H9 (cell line): ENCODE results near the gene ZNRF3. TPM values are rescaled to one million over a fixed set of nuclear protein-coding genes. Genes with fewer than 3 reads are reported as not detected.
A peak's percentile ranks its signal among the peaks of the same experiment; 100 is the strongest.

ENCODE experiments used
- DNase-seq: peaks from one replicate; pipeline ENCODE4 v3.0.0-alpha.2; 2017
- H2AFZ ChIP-seq: one replicate; pipeline ENCODE4 v1.6.1; 2013; ENCODE audit warnings: mild to moderate bottlenecking, low read length, control low read depth, moderate library complexity
- H2AK5ac ChIP-seq: 2 replicates; pipeline ENCODE4 v1.6.1; 2013; ENCODE audit warnings: low read length, control low read depth, mixed read lengths; ENCODE audit not compliant: insufficient read length
- H2BK120ac ChIP-seq: one replicate; pipeline ENCODE4 v1.6.1; 2013; ENCODE audit warnings: low read depth, mild to moderate bottlenecking, low read length, control low read depth, inconsistent platforms; ENCODE audit not compliant: poor library complexity, severe bottlenecking
- H2BK12ac ChIP-seq: 2 replicates; pipeline ENCODE4 v1.6.1; 2013; ENCODE audit warnings: low read length, control low read depth, mixed read lengths, low read depth; ENCODE audit not compliant: insufficient read length
- H2BK15ac ChIP-seq: 2 replicates; pipeline ENCODE4 v1.6.1; 2013; ENCODE audit warnings: low read depth, low read length, control low read depth
- H2BK20ac ChIP-seq: one replicate; pipeline ENCODE4 v1.6.1; 2013; ENCODE audit warnings: low read depth, mild to moderate bottlenecking, low read length, control low read depth, inconsistent platforms; ENCODE audit not compliant: poor library complexity, severe bottlenecking
- H2BK5ac ChIP-seq: 2 replicates; pipeline ENCODE4 v1.6.1; 2013; ENCODE audit warnings: low read length, control low read depth, mixed read lengths; ENCODE audit not compliant: insufficient read length
- H3K14ac ChIP-seq: 2 replicates; pipeline ENCODE4 v1.6.1; 2013; ENCODE audit warnings: low read length, control low read depth; ENCODE audit not compliant: insufficient read depth
- H3K18ac ChIP-seq: 2 replicates; pipeline ENCODE4 v1.6.1; 2013; ENCODE audit warnings: low read depth, mild to moderate bottlenecking, mixed read lengths, low read length, control low read depth; ENCODE audit not compliant: insufficient read length
- H3K23ac ChIP-seq: 2 replicates; pipeline ENCODE4 v1.6.1; 2013; ENCODE audit warnings: low read length, control low read depth, mixed read lengths, low read depth; ENCODE audit not compliant: insufficient read length
- H3K23me2 ChIP-seq: 2 replicates; pipeline ENCODE4 v1.6.1; 2013; ENCODE audit warnings: low read depth, mild to moderate bottlenecking, mixed read lengths, low read length, control low read depth; ENCODE audit not compliant: insufficient read length, poor library complexity, severe bottlenecking
- H3K27ac ChIP-seq: 2 replicates; pipeline ENCODE4 v1.5.1; 2013; ENCODE audit warnings: low read length, control low read depth, mixed read lengths, low read depth; ENCODE audit not compliant: insufficient read length
- H3K27me3 ChIP-seq: 2 replicates; pipeline ENCODE4 v1.6.1; 2013; ENCODE audit warnings: low read length, control low read depth, inconsistent platforms; ENCODE audit not compliant: insufficient read depth
- H3K4ac ChIP-seq: 2 replicates; pipeline ENCODE4 v1.6.1; 2013; ENCODE audit warnings: low read depth, mild to moderate bottlenecking, control low read depth, inconsistent platforms, low read length, moderate library complexity
- H3K4me1 ChIP-seq: 2 replicates; pipeline ENCODE4 v1.6.1; 2013; ENCODE audit warnings: low read length, control low read depth, inconsistent platforms; ENCODE audit not compliant: insufficient read depth
- H3K4me2 ChIP-seq: 2 replicates; pipeline ENCODE4 v1.6.1; 2013; ENCODE audit warnings: low read length, control low read depth, mixed read lengths; ENCODE audit not compliant: insufficient read length, insufficient read depth
- H3K56ac ChIP-seq: 2 replicates; pipeline ENCODE4 v1.6.1; 2013; ENCODE audit warnings: low read depth, mild to moderate bottlenecking, mixed read lengths, low read length, control low read depth; ENCODE audit not compliant: insufficient read length
- H3K79me1 ChIP-seq: 2 replicates; pipeline ENCODE4 v1.6.1; 2013; ENCODE audit warnings: low read depth, mild to moderate bottlenecking, moderate library complexity, low read length, control low read depth, inconsistent platforms; ENCODE audit not compliant: insufficient read depth, poor library complexity, severe bottlenecking
- H3K79me2 ChIP-seq: 2 replicates; pipeline ENCODE4 v1.6.1; 2013; ENCODE audit warnings: low read length, control low read depth, inconsistent platforms; ENCODE audit not compliant: insufficient read depth
- H3K9ac ChIP-seq: 2 replicates; pipeline ENCODE4 v1.6.1; 2013; ENCODE audit warnings: low read length, control low read depth, mixed read lengths; ENCODE audit not compliant: insufficient read length; ENCODE audit errors: extremely low read depth
- H3K9me3 ChIP-seq: one replicate; pipeline ENCODE4 v1.6.1; 2013; ENCODE audit warnings: low read depth, low read length, inconsistent platforms; ENCODE audit not compliant: control insufficient read depth
- H3T11ph ChIP-seq: one replicate; pipeline ENCODE4 v1.6.1; 2013; ENCODE audit warnings: mild to moderate bottlenecking, low read length, control low read depth, inconsistent platforms
- H4K20me1 ChIP-seq: one replicate; pipeline ENCODE4 v1.6.1; 2013; ENCODE audit not compliant: control insufficient read depth, insufficient read length, insufficient read depth
- H4K5ac ChIP-seq: 2 replicates; pipeline ENCODE4 v1.6.1; 2013; ENCODE audit warnings: low read depth, mild to moderate bottlenecking, mixed read lengths, low read length, control low read depth; ENCODE audit not compliant: insufficient read length
- H4K8ac ChIP-seq: replicated peaks from 2 replicates; pipeline ENCODE4 v1.6.1; 2013; ENCODE audit warnings: low read length, control low read depth, mixed read lengths, low read depth; ENCODE audit not compliant: insufficient read length
- H4K91ac ChIP-seq: 2 replicates; pipeline ENCODE4 v1.6.1; 2013; ENCODE audit warnings: low read depth, mild to moderate bottlenecking, moderate library complexity, mixed read lengths, low read length, control low read depth; ENCODE audit not compliant: insufficient read length
- H3K27ac Mint-ChIP-seq, 3 experiments: 2 replicates in 2 of 3; 3 replicates in 1 of 3; pipeline ENCODE4 v1.8.0; 2020 to 2021; ENCODE audit warnings: mixed read lengths in 3 of 3, mild to moderate bottlenecking in 1 of 3, moderate library complexity in 1 of 3
- H3K27me3 Mint-ChIP-seq: 2 replicates; pipeline ENCODE4 v1.8.0; 2021; ENCODE audit warnings: low read depth, mild to moderate bottlenecking, moderate library complexity, mixed read lengths
- H3K36me3 Mint-ChIP-seq, 3 experiments: 2 replicates in 2 of 3; 3 replicates in 1 of 3; pipeline ENCODE4 v1.8.0; 2020 to 2021; ENCODE audit warnings: low read depth in 3 of 3, mixed read lengths in 3 of 3; ENCODE audit not compliant: insufficient read depth in 1 of 3
- H3K4me1 Mint-ChIP-seq, 2 experiments: 2 replicates each; pipeline ENCODE4 v1.8.0; 2020; ENCODE audit warnings: mixed read lengths in 2 of 2
- H3K4me3 Mint-ChIP-seq, 2 experiments: 2 replicates in 1 of 2; 3 replicates in 1 of 2; pipeline ENCODE4 v1.8.0; 2020 to 2021; ENCODE audit warnings: mild to moderate bottlenecking in 2 of 2, mixed read lengths in 2 of 2, moderate library complexity in 1 of 2
- H3K9me3 Mint-ChIP-seq, 2 experiments: 2 replicates in 1 of 2; 3 replicates in 1 of 2; pipeline ENCODE4 v1.8.0; 2020; ENCODE audit warnings: mild to moderate bottlenecking in 2 of 2, mixed read lengths in 2 of 2, moderate library complexity in 1 of 2
- WGBS: extraction: QIAGEN DNeasy Blood & Tissue Kit; methylation state at CpG from one replicate; pipeline ENCODE4 v1.1.7; 2013; ENCODE audit warnings: missing lambda C conversion rate, low lambda C conversion rate, mixed read lengths; ENCODE audit not compliant: insufficient read length; ENCODE audit errors: extremely low coverage; 5-methylcytosine and 5-hydroxymethylcytosine counted together
- total RNA-seq: library from RNA; stranded (reverse); gene quantifications from 2 replicates; pipeline ENCODE4 v1.2.1, GENCODE V29; 2021
- TF ChIP-seq, protein P1 (sequence below): fragments of 200-600 bp; sonication (generic); conservative IDR thresholded peaks from 3 replicates; pipeline ENCODE4 v1.8.0; 2021; ENCODE audit warnings: antibody characterized with exemption, mild to moderate bottlenecking

The ZNRF3 gene
- total RNA-seq, 1 experiment from 2014 or later = 20.6 TPM

DNA sequence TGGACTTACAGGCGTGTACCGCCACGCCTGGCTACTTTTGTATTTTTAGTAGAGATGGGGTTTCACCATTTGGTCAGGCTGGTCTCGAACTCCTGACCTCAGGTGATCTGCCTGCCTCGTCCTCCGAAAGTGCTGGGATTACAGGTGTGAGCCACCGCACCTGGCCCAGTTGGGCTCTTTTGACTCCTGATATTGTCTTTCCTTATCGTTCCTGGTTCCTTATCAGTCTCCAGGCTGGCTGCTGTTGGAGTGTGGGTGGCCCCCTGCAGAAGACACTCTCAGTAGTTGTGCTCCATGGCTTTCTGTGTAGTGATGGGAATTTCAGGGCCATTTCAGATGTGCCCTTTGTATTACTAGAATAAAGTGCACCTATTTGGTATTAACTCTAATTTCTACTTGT, 123.0 kb downstream of the ZNRF3 start:
- Histone ChIP-seq H2AK5ac (no peak overlapping the region), H2BK120ac (no peak overlapping the region), H3T11ph (no peak overlapping the region), H3K79me1 (peaks cover 8% of the 10 kb centered on the region), H3K4me1 (peaks cover 14% of the 10 kb centered on the region), H3K27ac (no peak overlapping the region), H3K23me2 (no peaks in the 10 kb centered on the region), H4K20me1 (no peaks in the 10 kb centered on the region), H3K4me2 (no peak overlapping the region), H2AFZ (no peak overlapping the region), H3K14ac (no peak overlapping the region), H3K27me3 (no peaks in the 10 kb centered on the region), H2BK20ac (no peak overlapping the region), H3K79me2 (peaks cover 2% of the 10 kb centered on the region; the same call in 1 of the 2 replicates), H3K9me3 (no peaks in the 10 kb centered on the region), H4K8ac (no peak overlapping the region), H3K23ac (no peak overlapping the region), H4K5ac (no peak overlapping the region), H3K4ac (no peak overlapping the region), H2BK15ac (no peak overlapping the region), H2BK12ac (no peak overlapping the region), H4K91ac (no peak overlapping the region), H3K18ac (no peak overlapping the region), H3K56ac (no peak overlapping the region), H3K9ac (no peak overlapping the region), H2BK5ac (no peak overlapping the region)
- H3K4me3 Mint-ChIP-seq = peak overlapping the region in 1 of 2 experiments; percentile 30; a peak in 2 of 5 replicates
- no peaks in the 10 kb centered on the region for H3K9me3 Mint-ChIP-seq
- no peak for DNase-seq
- H3K36me3 Mint-ChIP-seq = peaks cover 1 to 14% (median 5%) of the 10 kb centered on the region in 3 experiments; a peak in 2 of 7 replicates
- peaks cover 62 to 80% of the 10 kb centered on the region in 2 experiments for H3K4me1 Mint-ChIP-seq
- no peaks in the 10 kb centered on the region for H3K27me3 Mint-ChIP-seq
- no CpG with 5 or more reads among the region's 8 CpGs for WGBS
- TF ChIP-seq, protein P1, sequence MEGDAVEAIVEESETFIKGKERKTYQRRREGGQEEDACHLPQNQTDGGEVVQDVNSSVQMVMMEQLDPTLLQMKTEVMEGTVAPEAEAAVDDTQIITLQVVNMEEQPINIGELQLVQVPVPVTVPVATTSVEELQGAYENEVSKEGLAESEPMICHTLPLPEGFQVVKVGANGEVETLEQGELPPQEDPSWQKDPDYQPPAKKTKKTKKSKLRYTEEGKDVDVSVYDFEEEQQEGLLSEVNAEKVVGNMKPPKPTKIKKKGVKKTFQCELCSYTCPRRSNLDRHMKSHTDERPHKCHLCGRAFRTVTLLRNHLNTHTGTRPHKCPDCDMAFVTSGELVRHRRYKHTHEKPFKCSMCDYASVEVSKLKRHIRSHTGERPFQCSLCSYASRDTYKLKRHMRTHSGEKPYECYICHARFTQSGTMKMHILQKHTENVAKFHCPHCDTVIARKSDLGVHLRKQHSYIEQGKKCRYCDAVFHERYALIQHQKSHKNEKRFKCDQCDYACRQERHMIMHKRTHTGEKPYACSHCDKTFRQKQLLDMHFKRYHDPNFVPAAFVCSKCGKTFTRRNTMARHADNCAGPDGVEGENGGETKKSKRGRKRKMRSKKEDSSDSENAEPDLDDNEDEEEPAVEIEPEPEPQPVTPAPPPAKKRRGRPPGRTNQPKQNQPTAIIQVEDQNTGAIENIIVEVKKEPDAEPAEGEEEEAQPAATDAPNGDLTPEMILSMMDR = no peak
- no peak overlapping the region; a peak in 1 of 7 replicates for H3K27ac Mint-ChIP-seq
